ENCODE measurements around the gene MFAP4. TPM values are rescaled to one million over a fixed set of nuclear protein-coding genes. Genes with fewer than 3 reads are reported as not detected.

The MFAP4 gene
- total and polyA plus RNA-seq, 9 of the 15 experiments (the other 6 are each of a cell fraction or from before 2014, with no cell fraction given), result 0.07 to 0.24 TPM; not detected in 7

DNA sequence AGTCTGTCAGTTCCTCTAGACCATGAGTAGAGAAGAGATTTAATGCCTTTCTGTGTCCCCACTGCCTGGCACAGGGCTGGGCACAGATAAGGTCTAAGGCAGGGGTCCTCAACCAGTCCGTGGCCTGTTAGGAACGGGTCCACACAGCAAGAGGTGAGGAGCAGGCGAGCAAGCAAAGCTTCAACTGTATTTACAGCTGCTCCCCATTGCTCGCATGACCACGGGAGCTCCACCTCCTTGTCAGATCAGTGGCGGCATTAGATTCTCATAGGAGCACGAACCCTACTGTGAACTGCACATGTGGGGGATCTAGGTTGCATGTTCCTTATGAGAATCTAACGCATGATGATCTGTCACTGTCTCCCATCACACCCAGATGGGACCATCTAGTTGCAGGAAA lies 26.2 kb downstream of the MFAP4 start:
- no peaks in the 10 kb centered on the region for H3K9me3 ChIP-seq (replicated peaks; ENCODE audit: control insufficient read depth, insufficient read depth, low read depth, low read length)
- no TSS peak for BruUV-seq (replicated peaks)
- H3K4me2 ChIP-seq (ENCODE audit: insufficient read depth, low read length), result no peak overlapping the region
- no peak for FAIRE-seq
- no peak overlapping the region for H3K4me3 ChIP-seq
- ChIA-PET CTCF (ENCODE audit: low intra/inter-chr PET ratio) (no interaction called here), POLR2A (interaction anchor here (0.6 to 1.0 kb wide), 2 partner anchors 50 to 52 kb away, joined by 3 read pairs; partner anchors contain the start of gene RNF112)
- no peak overlapping the region for H2AFZ ChIP-seq (ENCODE audit: low read depth, low read length)
- no peaks in the 10 kb centered on the region for H3K9me1 ChIP-seq (ENCODE audit: control insufficient read depth, insufficient read depth, low read length)
- no peak overlapping the region for H3K27ac ChIP-seq (ENCODE audit: extremely low read depth, low read depth, low read length)
- H3K36me3 ChIP-seq (ENCODE audit: control insufficient read depth, insufficient read depth, low read length), result no peaks in the 10 kb centered on the region
- H4K20me1 ChIP-seq (replicated peaks; ENCODE audit: control insufficient read depth, insufficient read depth, low read length), result no peaks in the 10 kb centered on the region
- WGBS (ENCODE audit: insufficient coverage, low coverage, missing lambda C conversion rate), result 75% methylated on average over 7 of the region's 8 CpGs
- no peak overlapping the region for H3K9ac ChIP-seq (ENCODE audit: insufficient read depth in 1 of 2, low read depth in 2 of 2, low read length in 2 of 2)
- no peak for DNase-seq (ENCODE audit: extremely low read depth in 1 of 4, low spot score in 3 of 4)
- ATAC-seq, result no peak
- in situ Hi-C loops (cut with MboI) (loop anchor here (5.0 to 10.0 kb wide), 2 partner anchors 87 to 404 kb away; no protein-coding TSS in a partner anchor), intact Hi-C loops (cut with micrococcal nuclease) (no loop called here)
- no peaks in the 10 kb centered on the region for H3K27me3 ChIP-seq (ENCODE audit: control insufficient read depth in 2 of 2, insufficient read depth in 2 of 2, low read length in 2 of 2)
- H3K4me1 ChIP-seq (replicated peaks in 1 of 2; ENCODE audit: control insufficient read depth in 2 of 2, insufficient read depth in 2 of 2, low read length in 2 of 2), result peaks cover 6 to 24% of the 10 kb centered on the region in 2 experiments; a peak in 4 of 5 replicates
- peaks cover 9% of the 10 kb centered on the region; the same call in 2 of the 3 replicates for H3K79me2 ChIP-seq (ENCODE audit: control insufficient read depth, insufficient read depth, low read length)
- TF ChIP-seq ADNP (tag; IDR thresholded peaks at IDR 0.05), result no peak
- no peak for TF ChIP-seq ZNF354B (CRISPR knock-in tag; IDR thresholded peaks at IDR 0.05)
- TF ChIP-seq KAT2B (IDR thresholded peaks at IDR 0.05; ENCODE audit: low read depth, low read length), result no peak
- no peak for TF ChIP-seq ESRRB (CRISPR knock-in tag; IDR thresholded peaks at IDR 0.05; ENCODE audit: borderline replicate concordance)
- TF ChIP-seq, protein P1, sequence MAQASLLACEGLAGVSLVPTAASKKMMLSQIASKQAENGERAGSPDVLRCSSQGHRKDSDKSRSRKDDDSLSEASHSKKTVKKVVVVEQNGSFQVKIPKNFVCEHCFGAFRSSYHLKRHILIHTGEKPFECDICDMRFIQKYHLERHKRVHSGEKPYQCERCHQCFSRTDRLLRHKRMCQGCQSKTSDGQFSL (CRISPR knock-in tag; IDR thresholded peaks at IDR 0.05), result no peak
- TF ChIP-seq, protein P1 (tag; IDR thresholded peaks at IDR 0.05), result no peak
- TF ChIP-seq ATF1 (CRISPR knock-in tag; IDR thresholded peaks at IDR 0.05), result no peak
- TF ChIP-seq ATF1 (tag; IDR thresholded peaks at IDR 0.05), result no peak
- TF ChIP-seq ZNF263 (CRISPR knock-in tag; IDR thresholded peaks at IDR 0.05; ENCODE audit: borderline replicate concordance), result no peak
- TF ChIP-seq, protein P2, sequence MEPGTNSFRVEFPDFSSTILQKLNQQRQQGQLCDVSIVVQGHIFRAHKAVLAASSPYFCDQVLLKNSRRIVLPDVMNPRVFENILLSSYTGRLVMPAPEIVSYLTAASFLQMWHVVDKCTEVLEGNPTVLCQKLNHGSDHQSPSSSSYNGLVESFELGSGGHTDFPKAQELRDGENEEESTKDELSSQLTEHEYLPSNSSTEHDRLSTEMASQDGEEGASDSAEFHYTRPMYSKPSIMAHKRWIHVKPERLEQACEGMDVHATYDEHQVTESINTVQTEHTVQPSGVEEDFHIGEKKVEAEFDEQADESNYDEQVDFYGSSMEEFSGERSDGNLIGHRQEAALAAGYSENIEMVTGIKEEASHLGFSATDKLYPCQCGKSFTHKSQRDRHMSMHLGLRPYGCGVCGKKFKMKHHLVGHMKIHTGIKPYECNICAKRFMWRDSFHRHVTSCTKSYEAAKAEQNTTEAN (CRISPR knock-in tag; IDR thresholded peaks at IDR 0.05), result no peak
- TF ChIP-seq, protein P3, sequence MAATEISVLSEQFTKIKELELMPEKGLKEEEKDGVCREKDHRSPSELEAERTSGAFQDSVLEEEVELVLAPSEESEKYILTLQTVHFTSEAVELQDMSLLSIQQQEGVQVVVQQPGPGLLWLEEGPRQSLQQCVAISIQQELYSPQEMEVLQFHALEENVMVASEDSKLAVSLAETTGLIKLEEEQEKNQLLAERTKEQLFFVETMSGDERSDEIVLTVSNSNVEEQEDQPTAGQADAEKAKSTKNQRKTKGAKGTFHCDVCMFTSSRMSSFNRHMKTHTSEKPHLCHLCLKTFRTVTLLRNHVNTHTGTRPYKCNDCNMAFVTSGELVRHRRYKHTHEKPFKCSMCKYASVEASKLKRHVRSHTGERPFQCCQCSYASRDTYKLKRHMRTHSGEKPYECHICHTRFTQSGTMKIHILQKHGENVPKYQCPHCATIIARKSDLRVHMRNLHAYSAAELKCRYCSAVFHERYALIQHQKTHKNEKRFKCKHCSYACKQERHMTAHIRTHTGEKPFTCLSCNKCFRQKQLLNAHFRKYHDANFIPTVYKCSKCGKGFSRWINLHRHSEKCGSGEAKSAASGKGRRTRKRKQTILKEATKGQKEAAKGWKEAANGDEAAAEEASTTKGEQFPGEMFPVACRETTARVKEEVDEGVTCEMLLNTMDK (IDR thresholded peaks at IDR 0.05; ENCODE audit: borderline replicate concordance, insufficient read depth, low read depth, low read length, poor library complexity, severe bottlenecking), result no peak
- no peak for TF ChIP-seq HDAC3 (IDR thresholded peaks at IDR 0.05; ENCODE audit: borderline replicate concordance, partially characterized antibody)
- no peak for TF ChIP-seq ZSCAN29 (IDR thresholded peaks at IDR 0.05)
- no peak for TF ChIP-seq PRPF4 (IDR thresholded peaks at IDR 0.05; ENCODE audit: insufficient read depth, low read depth, low read length, poor library complexity, severe bottlenecking)
- TF ChIP-seq, protein P4, sequence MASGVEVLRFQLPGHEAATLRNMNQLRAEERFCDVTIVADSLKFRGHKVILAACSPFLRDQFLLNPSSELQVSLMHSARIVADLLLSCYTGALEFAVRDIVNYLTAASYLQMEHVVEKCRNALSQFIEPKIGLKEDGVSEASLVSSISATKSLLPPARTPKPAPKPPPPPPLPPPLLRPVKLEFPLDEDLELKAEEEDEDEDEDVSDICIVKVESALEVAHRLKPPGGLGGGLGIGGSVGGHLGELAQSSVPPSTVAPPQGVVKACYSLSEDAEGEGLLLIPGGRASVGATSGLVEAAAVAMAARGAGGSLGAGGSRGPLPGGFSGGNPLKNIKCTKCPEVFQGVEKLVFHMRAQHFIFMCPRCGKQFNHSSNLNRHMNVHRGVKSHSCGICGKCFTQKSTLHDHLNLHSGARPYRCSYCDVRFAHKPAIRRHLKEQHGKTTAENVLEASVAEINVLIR (CRISPR knock-in tag; IDR thresholded peaks at IDR 0.05), result no peak
- TF ChIP-seq HCFC1 (IDR thresholded peaks at IDR 0.05; ENCODE audit: low read depth, low read length), result no peak
- TF ChIP-seq KDM2B (CRISPR knock-in tag; IDR thresholded peaks at IDR 0.05), result no peak
- TF ChIP-seq CBFB (CRISPR knock-in tag; IDR thresholded peaks at IDR 0.05), result no peak
